IMR-90 (cell line): ENCODE data around the gene GOLGA3. TPM values are rescaled to one million over a fixed set of nuclear protein-coding genes. Genes with fewer than 3 reads are reported as not detected.

Experiments used
- ATAC-seq: fragments of 200-7000 bp; cut with Tn5 transposase; 2 replicates; pipeline ENCODE4 v1.9.1; 2020; ENCODE audit warnings: low read depth, mild to moderate bottlenecking, moderate library complexity
- BruUV-seq: library from RNA; stranded (reverse); fragments of 400-500 nt; replicated peaks from 2 replicates; lab custom pipeline; 2021; lab: Mats Ljungman, UMichigan
- CTCF ChIA-PET: fragments of 300-600 bp; formaldehyde crosslinking; extraction: SDS; loops from one replicate; lab custom pipeline; 2021; ENCODE audit warnings: antibody characterized with exemption; lab: Yijun Ruan, JAX
- POLR2A ChIA-PET: fragments of 300-600 bp; sonication (Branson Sonifier 250); formaldehyde crosslinking; loops from one replicate; lab custom pipeline; 2022; ENCODE audit warnings: antibody characterized with exemption; ENCODE audit not compliant: unreplicated experiment; lab: Charles Lee
- DNase-seq: peaks from one replicate; pipeline ENCODE4 v3.0.0; 2013
- H2AFZ ChIP-seq: replicated peaks from 2 replicates; pipeline ENCODE3; 2013; ENCODE audit warnings: low read length, mild to moderate bottlenecking; ENCODE audit not compliant: poor library complexity
- H2AK5ac ChIP-seq: 2 replicates; pipeline ENCODE4 v1.6.1; 2013; ENCODE audit warnings: low read depth, low read length, inconsistent platforms
- H2AK9ac ChIP-seq: replicated peaks from 2 replicates; pipeline ENCODE3; 2013; ENCODE audit warnings: mild to moderate bottlenecking, low read depth, low read length, moderate library complexity; ENCODE audit not compliant: poor library complexity
- H2BK120ac ChIP-seq: 2 replicates; pipeline ENCODE4 v1.6.1; 2013; ENCODE audit warnings: low read depth, low read length, inconsistent platforms
- H2BK15ac ChIP-seq: 3 replicates; pipeline ENCODE4 v1.6.1; 2013; ENCODE audit warnings: low read depth, low read length, inconsistent platforms
- H2BK20ac ChIP-seq: 2 replicates; pipeline ENCODE4 v1.6.1; 2013; ENCODE audit warnings: low read depth, mild to moderate bottlenecking, inconsistent platforms, low read length, moderate library complexity
- H2BK5ac ChIP-seq: 2 replicates; pipeline ENCODE4 v1.6.1; 2013; ENCODE audit warnings: mild to moderate bottlenecking, low read depth, low read length, inconsistent platforms; ENCODE audit not compliant: poor library complexity, severe bottlenecking
- H3K14ac ChIP-seq: replicated peaks from 2 replicates; pipeline ENCODE4 v1.6.1; 2013; ENCODE audit warnings: low read depth, low read length, inconsistent platforms
- H3K18ac ChIP-seq: 2 replicates; pipeline ENCODE4 v1.6.1; 2013; ENCODE audit warnings: low read depth, low read length, control low read depth
- H3K23ac ChIP-seq: 2 replicates; pipeline ENCODE4 v1.6.1; 2013; ENCODE audit warnings: low read depth, low read length, inconsistent platforms
- H3K27ac ChIP-seq: 2 replicates; pipeline ENCODE4 v1.5.1; 2013; ENCODE audit warnings: mild to moderate bottlenecking, control low read depth, low read length; ENCODE audit not compliant: insufficient read depth
- H3K27me3 ChIP-seq: 2 replicates; pipeline ENCODE4 v1.6.1; 2013; ENCODE audit warnings: low read length; ENCODE audit not compliant: control insufficient read depth, insufficient read depth
- H3K36me3 ChIP-seq: 2 replicates; pipeline ENCODE4 v1.6.1; 2013; ENCODE audit warnings: low read length, mixed read lengths; ENCODE audit not compliant: control insufficient read depth, insufficient read depth
- H3K4ac ChIP-seq: 2 replicates; pipeline ENCODE4 v1.6.1; 2013; ENCODE audit warnings: low read depth, low read length, inconsistent platforms
- H3K4me1 ChIP-seq: 2 replicates; pipeline ENCODE4 v1.6.1; 2013; ENCODE audit warnings: low read length, mixed read lengths; ENCODE audit not compliant: control insufficient read depth, insufficient read depth
- H3K4me2 ChIP-seq: 2 replicates; pipeline ENCODE4 v1.6.1; 2013; ENCODE audit warnings: low read depth, mild to moderate bottlenecking, control low read depth, low read length, moderate library complexity
- H3K4me3 ChIP-seq: 2 replicates; pipeline ENCODE4 v1.5.1; 2013; ENCODE audit warnings: low read depth, mild to moderate bottlenecking, control low read depth, low read length, moderate library complexity; ENCODE audit not compliant: insufficient read depth
- H3K56ac ChIP-seq: 2 replicates; pipeline ENCODE4 v1.6.1; 2013; ENCODE audit warnings: low read length, inconsistent platforms; ENCODE audit not compliant: insufficient read depth; ENCODE audit errors: extremely low read depth
- H3K79me1 ChIP-seq, 2 experiments: 2 replicates each; pipeline ENCODE4 v1.6.1; 2013; ENCODE audit warnings: low read length in 2 of 2, inconsistent platforms in 1 of 2, low read depth in 1 of 2
- H3K9ac ChIP-seq: 2 replicates; pipeline ENCODE4 v1.6.1; 2013; ENCODE audit warnings: low read depth, low read length, control low read depth
- H3K9me1 ChIP-seq: 2 replicates; pipeline ENCODE4 v1.6.1; 2013; ENCODE audit warnings: low read length, inconsistent platforms; ENCODE audit not compliant: insufficient read depth
- H3K9me3 ChIP-seq: 2 replicates; pipeline ENCODE4 v1.6.1; 2013; ENCODE audit warnings: low read length; ENCODE audit not compliant: control insufficient read depth, insufficient read depth
- H4K20me1 ChIP-seq: 2 replicates; pipeline ENCODE4 v1.6.1; 2013; ENCODE audit warnings: low read length, inconsistent platforms; ENCODE audit not compliant: insufficient read depth
- H4K5ac ChIP-seq: 2 replicates; pipeline ENCODE4 v1.6.1; 2013; ENCODE audit warnings: mild to moderate bottlenecking, low read depth, low read length, control low read depth
- H4K8ac ChIP-seq, 2 experiments: 2 replicates each; pipeline ENCODE4 v1.6.1; 2013; ENCODE audit warnings: low read depth in 2 of 2, low read length in 2 of 2, control low read depth in 1 of 2, inconsistent platforms in 1 of 2
- H4K91ac ChIP-seq: 2 replicates; pipeline ENCODE4 v1.6.1; 2013; ENCODE audit warnings: low read depth, low read length, inconsistent platforms; ENCODE audit not compliant: insufficient read depth
- CEBPB ChIP-seq: IDR thresholded peaks from 2 replicates; pipeline ENCODE4 v1.6.1; 2012; ENCODE audit warnings: low read depth, low read length, improper control_type of control experiment
- CHD1 ChIP-seq: IDR thresholded peaks from 2 replicates; pipeline ENCODE4 v1.6.1; 2012; ENCODE audit warnings: low read depth, low read length, improper control_type of control experiment
- MAFK ChIP-seq: IDR thresholded peaks from 2 replicates; pipeline ENCODE4 v1.6.1; 2012; ENCODE audit warnings: low read depth, low read length, improper control_type of control experiment
- MAZ ChIP-seq: IDR thresholded peaks from 2 replicates; pipeline ENCODE4 v1.6.1; 2012; ENCODE audit warnings: low read depth, mild to moderate bottlenecking, low read length, improper control_type of control experiment, moderate library complexity, borderline replicate concordance
- NFE2L2 ChIP-seq: fragments of 150-350 bp; IDR thresholded peaks from 2 replicates; pipeline ENCODE4 v1.6.1; 2016; ENCODE audit warnings: low read depth, mild to moderate bottlenecking, low read length
- POLR2A ChIP-seq: IDR thresholded peaks from 2 replicates; pipeline ENCODE4 v1.6.1; 2012; ENCODE audit warnings: mild to moderate bottlenecking, low read depth, low read length
- RAD21 ChIP-seq: IDR thresholded peaks from 2 replicates; pipeline ENCODE4 v1.6.1; 2012; ENCODE audit warnings: low read length, improper control_type of control experiment
- RCOR1 ChIP-seq: IDR thresholded peaks from 2 replicates; pipeline ENCODE4 v1.6.1; 2012; ENCODE audit warnings: mild to moderate bottlenecking, low read length, improper control_type of control experiment; ENCODE audit not compliant: insufficient replicate concordance
- RFX5 ChIP-seq: IDR thresholded peaks from 2 replicates; pipeline ENCODE4 v1.8.0; 2012; ENCODE audit warnings: low read depth, mild to moderate bottlenecking, low read length, moderate library complexity
- SMC3 ChIP-seq: fragments of 150-350 bp; IDR thresholded peaks from 2 replicates; pipeline ENCODE4 v1.6.1; 2016; ENCODE audit warnings: low read depth, mild to moderate bottlenecking, antibody characterized with exemption, low read length, moderate library complexity
- WGBS, 2 experiments: methylation state at CpG; one replicate each; pipeline versions ENCODE4 v1.1.5 to v1.1.7; 2013; ENCODE audit warnings: missing lambda C conversion rate in 2 of 2; ENCODE audit not compliant: insufficient read length in 1 of 2; ENCODE audit errors: extremely low coverage in 2 of 2; 5-methylcytosine and 5-hydroxymethylcytosine counted together
- dilution Hi-C: fragments of 300-500 bp; cut with HindIII; formaldehyde crosslinking; loops from one replicate; pipeline ENCODE4 v1.14.3; 2018; ENCODE audit warnings: low sequenced_read_pairs; ENCODE audit not compliant: unreplicated experiment
- in situ Hi-C: fragments of 300-500 bp; cut with MboI; formaldehyde crosslinking; loops from 3 replicates; pipeline ENCODE4 v1.14.3; 2019; ENCODE audit warnings: low sequenced_read_pairs, inconsistent platforms, mixed read lengths
- intact Hi-C: fragments of 100-400 bp; cut with micrococcal nuclease; formaldehyde crosslinking; loops from 2 replicates; pipeline ENCODE4 v1.10.0; 2022
- polyA plus RNA-seq, 3 experiments: library from polyadenylated mRNA; depleted of rRNA; stranded (reverse); fragments of >200 nt; gene quantifications; 2 replicates each; pipeline ENCODE4 v1.2.3, GENCODE V29; 2012; ENCODE audit warnings: low replicate concordance in 1 of 3
- total RNA-seq: library from RNA; depleted of rRNA; stranded (reverse); fragments of >200 nt; gene quantifications from 2 replicates; pipeline ENCODE4 v1.2.3, GENCODE V29; 2012
- TF ChIP-seq, protein P1 (sequence below): fragments of 150-350 bp; IDR thresholded peaks from 2 replicates; pipeline ENCODE4 v1.6.1; 2017; ENCODE audit warnings: mild to moderate bottlenecking, antibody characterized with exemption, low read length, low read depth
- TF ChIP-seq, protein P2 (sequence below): fragments of 150-350 bp; IDR thresholded peaks from 2 replicates; pipeline ENCODE4 v1.6.1; 2016; ENCODE audit warnings: low read depth, mild to moderate bottlenecking, low read length, moderate library complexity, borderline replicate concordance
- TF ChIP-seq, protein P3 (sequence below): conservative IDR thresholded peaks from 2 replicates; pipeline ENCODE4 v1.5.1; 2012; ENCODE audit warnings: mild to moderate bottlenecking, low read depth, low read length, improper control_type of control experiment

GOLGA3 gene
- total and polyA plus RNA-seq, 2 of the 4 experiments (the other 2 are of a cell fraction): 39.6 to 99.8 TPM

DNA sequence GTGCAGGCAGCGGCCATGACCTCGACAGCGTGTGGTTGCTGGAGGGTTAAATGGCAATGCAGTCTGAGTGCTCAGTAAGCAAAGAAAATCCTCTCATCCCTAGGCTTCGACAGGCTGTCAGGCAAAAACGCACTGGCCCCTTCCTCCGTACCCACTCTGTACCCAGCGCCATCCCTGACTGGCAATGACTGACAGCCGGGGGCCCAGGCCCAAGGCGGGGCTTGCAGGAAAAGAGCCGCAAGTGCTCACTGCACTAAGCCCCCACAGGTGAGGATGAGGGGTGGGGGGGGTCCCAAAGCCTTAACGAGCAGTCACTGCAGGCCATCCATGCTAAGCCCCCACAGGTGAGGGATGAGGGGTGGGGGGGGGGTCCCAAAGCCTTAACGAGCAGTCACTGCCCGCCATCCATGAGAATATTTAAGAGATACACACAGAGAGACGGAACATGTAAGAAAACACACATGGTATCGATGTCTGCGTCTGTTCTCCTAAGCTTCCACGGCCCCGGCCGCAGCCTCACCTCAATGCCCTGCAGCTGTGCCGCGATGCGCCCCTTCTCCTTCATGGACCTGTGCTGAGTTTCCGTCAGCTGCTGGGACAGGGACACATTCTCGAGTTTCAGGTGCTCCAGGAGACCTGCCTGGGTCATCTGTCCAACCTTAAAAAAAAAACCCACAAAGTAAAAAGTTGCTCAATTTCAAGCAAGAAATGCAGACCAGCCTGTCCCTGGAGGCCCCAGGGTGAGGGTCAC is 30.7 kb downstream of the GOLGA3 start (continued):
- no peak for TF ChIP-seq CEBPB

DNA sequence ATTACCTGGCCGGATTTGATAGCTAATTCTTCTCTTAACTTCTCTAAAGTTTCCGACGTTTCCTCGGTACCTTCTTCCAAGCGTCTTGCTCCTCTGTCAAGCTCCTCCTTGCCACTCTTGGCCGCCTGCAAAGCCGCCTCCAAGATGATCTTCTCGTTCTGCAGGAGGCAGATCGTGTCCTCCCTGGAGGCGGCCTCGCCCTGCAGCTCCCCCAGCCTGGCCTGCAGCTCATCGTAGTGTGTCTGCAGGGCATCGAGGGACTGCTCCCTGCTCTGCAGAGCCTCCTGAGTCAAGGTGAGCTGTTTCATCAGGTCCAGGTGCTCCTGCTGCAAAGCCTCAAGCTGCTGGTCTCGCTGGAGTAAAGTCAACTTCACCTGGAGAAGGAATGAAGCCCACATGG is 32.8 kb downstream of the GOLGA3 start:
- Histone ChIP-seq H4K91ac (no peak overlapping the region), H3K4me1 (no peaks in the 10 kb centered on the region), H3K27me3 (no peaks in the 10 kb centered on the region), H3K79me1 (peaks cover 9 to 43% of the 10 kb centered on the region in 2 experiments), H3K36me3 (peaks cover 73% of the 10 kb centered on the region), H2AFZ (no peak overlapping the region), H3K56ac (no peak overlapping the region), H3K18ac (no peak overlapping the region), H3K9me1 (no peaks in the 10 kb centered on the region), H4K8ac (no peak overlapping the region), H3K27ac (no peak overlapping the region), H3K4me3 (no peak overlapping the region), H3K14ac (no peak overlapping the region), H2BK120ac (no peak overlapping the region), H2BK15ac (no peak overlapping the region), H4K5ac (no peak overlapping the region), H2BK5ac (no peak overlapping the region), H3K9ac (no peak overlapping the region), H3K23ac (no peak overlapping the region), H4K20me1 (peaks cover 49% of the 10 kb centered on the region), H3K4me2 (no peak overlapping the region), H3K4ac (no peak overlapping the region), H2AK5ac (no peak overlapping the region), H2BK20ac (no peak overlapping the region), H2AK9ac (no peak overlapping the region), H3K9me3 (no peaks in the 10 kb centered on the region)
- 96% methylated on average over 14 of the region's 14 CpGs; no CpG with 5 or more reads in 1 of the 2 experiments for WGBS, 2 experiments
- CTCF ChIA-PET: no interaction called here
- in situ Hi-C loops (no loop called here), intact Hi-C loops (no loop called here), dilution Hi-C loops (no loop called here)
- no TSS peak for BruUV-seq
- POLR2A ChIA-PET: no interaction called here
- ATAC-seq (no peak), DNase-seq (no peak)
- no peak for TF ChIP-seq SMC3
- TF ChIP-seq, protein P1, sequence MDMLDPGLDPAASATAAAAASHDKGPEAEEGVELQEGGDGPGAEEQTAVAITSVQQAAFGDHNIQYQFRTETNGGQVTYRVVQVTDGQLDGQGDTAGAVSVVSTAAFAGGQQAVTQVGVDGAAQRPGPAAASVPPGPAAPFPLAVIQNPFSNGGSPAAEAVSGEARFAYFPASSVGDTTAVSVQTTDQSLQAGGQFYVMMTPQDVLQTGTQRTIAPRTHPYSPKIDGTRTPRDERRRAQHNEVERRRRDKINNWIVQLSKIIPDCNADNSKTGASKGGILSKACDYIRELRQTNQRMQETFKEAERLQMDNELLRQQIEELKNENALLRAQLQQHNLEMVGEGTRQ: no peak
- TF ChIP-seq, protein P2, sequence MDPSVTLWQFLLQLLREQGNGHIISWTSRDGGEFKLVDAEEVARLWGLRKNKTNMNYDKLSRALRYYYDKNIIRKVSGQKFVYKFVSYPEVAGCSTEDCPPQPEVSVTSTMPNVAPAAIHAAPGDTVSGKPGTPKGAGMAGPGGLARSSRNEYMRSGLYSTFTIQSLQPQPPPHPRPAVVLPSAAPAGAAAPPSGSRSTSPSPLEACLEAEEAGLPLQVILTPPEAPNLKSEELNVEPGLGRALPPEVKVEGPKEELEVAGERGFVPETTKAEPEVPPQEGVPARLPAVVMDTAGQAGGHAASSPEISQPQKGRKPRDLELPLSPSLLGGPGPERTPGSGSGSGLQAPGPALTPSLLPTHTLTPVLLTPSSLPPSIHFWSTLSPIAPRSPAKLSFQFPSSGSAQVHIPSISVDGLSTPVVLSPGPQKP: no peak
- no peak for TF ChIP-seq MAZ
- no peak for TF ChIP-seq CEBPB
- no peak for TF ChIP-seq RCOR1
- no peak for TF ChIP-seq CHD1
- TF ChIP-seq, protein P3, sequence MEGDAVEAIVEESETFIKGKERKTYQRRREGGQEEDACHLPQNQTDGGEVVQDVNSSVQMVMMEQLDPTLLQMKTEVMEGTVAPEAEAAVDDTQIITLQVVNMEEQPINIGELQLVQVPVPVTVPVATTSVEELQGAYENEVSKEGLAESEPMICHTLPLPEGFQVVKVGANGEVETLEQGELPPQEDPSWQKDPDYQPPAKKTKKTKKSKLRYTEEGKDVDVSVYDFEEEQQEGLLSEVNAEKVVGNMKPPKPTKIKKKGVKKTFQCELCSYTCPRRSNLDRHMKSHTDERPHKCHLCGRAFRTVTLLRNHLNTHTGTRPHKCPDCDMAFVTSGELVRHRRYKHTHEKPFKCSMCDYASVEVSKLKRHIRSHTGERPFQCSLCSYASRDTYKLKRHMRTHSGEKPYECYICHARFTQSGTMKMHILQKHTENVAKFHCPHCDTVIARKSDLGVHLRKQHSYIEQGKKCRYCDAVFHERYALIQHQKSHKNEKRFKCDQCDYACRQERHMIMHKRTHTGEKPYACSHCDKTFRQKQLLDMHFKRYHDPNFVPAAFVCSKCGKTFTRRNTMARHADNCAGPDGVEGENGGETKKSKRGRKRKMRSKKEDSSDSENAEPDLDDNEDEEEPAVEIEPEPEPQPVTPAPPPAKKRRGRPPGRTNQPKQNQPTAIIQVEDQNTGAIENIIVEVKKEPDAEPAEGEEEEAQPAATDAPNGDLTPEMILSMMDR: no peak
- TF ChIP-seq RAD21: no peak
- no peak for TF ChIP-seq POLR2A
- TF ChIP-seq NFE2L2: no peak
- no peak for TF ChIP-seq MAFK
- TF ChIP-seq RFX5: no peak
